ENCODE data around the gene TSPAN8. TPM values are rescaled to one million over a fixed set of nuclear protein-coding genes. Genes with fewer than 3 reads are reported as not detected.

TSPAN8 gene
- total and polyA plus RNA-seq, 4 experiments from 2014 or later = not detected

GRCh38 chr12:71191509-71192196 lies 33.9 kb upstream of the TSPAN8 start:
- intact Hi-C loops (cut with micrococcal nuclease) = no loop called here
- POLR2A ChIA-PET (ENCODE audit: partially characterized antibody) = no interaction called here
- Histone ChIP-seq H3K27ac (ENCODE audit: low read depth, low read length) (no peak overlapping the region), H3K9me3 (ENCODE audit: control insufficient read depth in 1 of 2, low read length in 2 of 2) (no peaks in the 10 kb centered on the region), H3K4me1 (ENCODE audit: insufficient read depth, low read length) (no peaks in the 10 kb centered on the region), H3K27me3 (ENCODE audit: insufficient read depth, low read length) (no peaks in the 10 kb centered on the region), H3K36me3 (ENCODE audit: insufficient read depth, low read length) (no peaks in the 10 kb centered on the region), H3K4me3 (ENCODE audit: low read length in 2 of 2) (no peak overlapping the region)
- no peak overlapping the region for H3K4me3 Mint-ChIP-seq
- no peaks in the 10 kb centered on the region for H3K4me1 Mint-ChIP-seq
- no peaks in the 10 kb centered on the region for H3K36me3 Mint-ChIP-seq
- H3K27me3 Mint-ChIP-seq = no peaks in the 10 kb centered on the region
- CTCF ChIA-PET (ENCODE audit: partially characterized antibody) = no interaction called here
- H3K9me3 Mint-ChIP-seq = peaks cover 0 to 7% (median 0%) of the 10 kb centered on the region in 8 donors
- no peak overlapping the region for H3K27ac Mint-ChIP-seq
- no peak for DNase-seq

GRCh38 chr12:71190822-71191221 lies 33.0 kb upstream of the TSPAN8 start:
- Mint-ChIP-seq H3K36me3 (no peaks in the 10 kb centered on the region), H3K4me3 (no peak overlapping the region), H3K27ac (no peak overlapping the region), H3K27me3 (no peaks in the 10 kb centered on the region), H3K9me3 (peaks cover 0 to 7% (median 0%) of the 10 kb centered on the region in 8 donors), H3K4me1 (no peaks in the 10 kb centered on the region)
- H3K27ac ChIP-seq (ENCODE audit: low read depth, low read length) = no peak overlapping the region
- DNase-seq = no peak
- H3K27me3 ChIP-seq (ENCODE audit: insufficient read depth, low read length) = no peaks in the 10 kb centered on the region
- no peaks in the 10 kb centered on the region for H3K4me1 ChIP-seq (ENCODE audit: insufficient read depth, low read length)
- no peaks in the 10 kb centered on the region for H3K9me3 ChIP-seq (ENCODE audit: control insufficient read depth in 1 of 2, low read length in 2 of 2)
- no peak overlapping the region for H3K4me3 ChIP-seq (ENCODE audit: low read length in 2 of 2)
- CTCF ChIA-PET (ENCODE audit: partially characterized antibody) = no interaction called here
- no peaks in the 10 kb centered on the region for H3K36me3 ChIP-seq (ENCODE audit: insufficient read depth, low read length)
- intact Hi-C loops (cut with micrococcal nuclease) = no loop called here
- POLR2A ChIA-PET (ENCODE audit: partially characterized antibody) = no interaction called here

- Mint-ChIP-seq H3K4me1 (no peaks in the 10 kb centered on the region), H3K36me3 (no peaks in the 10 kb centered on the region), H3K4me3 (no peak overlapping the region), H3K27ac (no peak overlapping the region), H3K27me3 (no peaks in the 10 kb centered on the region), H3K9me3 (peaks cover 0 to 7% (median 0%) of the 10 kb centered on the region in 8 donors)
- H3K4me3 ChIP-seq (ENCODE audit: low read length in 2 of 2) = no peak overlapping the region
- no peaks in the 10 kb centered on the region for H3K9me3 ChIP-seq (ENCODE audit: control insufficient read depth in 1 of 2, low read length in 2 of 2)
- H3K36me3 ChIP-seq (ENCODE audit: insufficient read depth, low read length) = no peaks in the 10 kb centered on the region
- CTCF ChIA-PET (ENCODE audit: partially characterized antibody) = no interaction called here
- H3K4me1 ChIP-seq (ENCODE audit: insufficient read depth, low read length) = no peaks in the 10 kb centered on the region
- no peak overlapping the region for H3K27ac ChIP-seq (ENCODE audit: low read depth, low read length)
- POLR2A ChIA-PET (ENCODE audit: partially characterized antibody) = no interaction called here
- intact Hi-C loops (cut with micrococcal nuclease) = no loop called here
- no peaks in the 10 kb centered on the region for H3K27me3 ChIP-seq (ENCODE audit: insufficient read depth, low read length)
- DNase-seq = no peak
Observed at GRCh38 chr12:71187379-71187778, 29.6 kb upstream of the TSPAN8 start.

DNA sequence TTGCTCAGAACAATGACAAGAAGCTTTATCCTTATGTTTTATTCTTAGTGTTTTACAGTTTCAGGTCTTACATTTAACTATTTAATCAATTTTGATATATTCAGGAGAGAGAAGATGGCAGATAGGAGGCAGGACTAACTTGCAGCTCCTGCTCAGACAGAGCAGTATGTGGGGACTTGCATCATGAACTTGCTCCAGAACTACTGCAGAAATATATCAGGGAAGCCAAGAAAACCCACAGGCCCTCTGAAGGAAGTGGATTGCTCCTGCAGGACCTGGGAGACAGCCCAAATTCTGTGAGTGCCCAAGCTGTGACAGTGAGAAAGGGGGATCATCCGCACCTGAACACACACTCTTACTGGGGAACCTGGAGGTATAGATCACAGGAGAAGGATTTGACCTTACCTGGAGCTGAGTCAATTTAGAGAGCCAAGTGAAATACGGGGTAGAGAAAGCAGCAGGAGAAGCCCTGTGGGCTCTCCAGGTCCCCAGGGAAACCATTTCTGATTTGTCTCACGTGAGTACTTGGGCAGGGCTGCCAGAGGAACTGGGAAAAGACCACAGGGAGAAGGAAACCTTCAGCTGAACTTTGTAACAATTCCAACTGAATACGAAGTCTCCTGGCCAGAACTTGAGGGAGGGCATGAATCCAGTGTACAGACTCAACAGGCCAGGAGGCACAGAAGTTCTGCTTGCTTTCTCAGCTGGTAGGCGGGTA lies 28.9 kb upstream of the TSPAN8 start:
- Mint-ChIP-seq H3K4me1 (no peaks in the 10 kb centered on the region), H3K27me3 (no peaks in the 10 kb centered on the region), H3K27ac (no peak overlapping the region), H3K9me3 (peaks cover 0 to 7% (median 0%) of the 10 kb centered on the region in 8 donors), H3K36me3 (no peaks in the 10 kb centered on the region), H3K4me3 (no peak overlapping the region)
- CTCF ChIA-PET (ENCODE audit: partially characterized antibody) = no interaction called here
- POLR2A ChIA-PET (ENCODE audit: partially characterized antibody) = no interaction called here
- Histone ChIP-seq H3K27ac (ENCODE audit: low read depth, low read length) (no peak overlapping the region), H3K9me3 (ENCODE audit: control insufficient read depth in 1 of 2, low read length in 2 of 2) (no peaks in the 10 kb centered on the region), H3K27me3 (ENCODE audit: insufficient read depth, low read length) (no peaks in the 10 kb centered on the region), H3K4me3 (ENCODE audit: low read length in 2 of 2) (no peak overlapping the region), H3K36me3 (ENCODE audit: insufficient read depth, low read length) (no peaks in the 10 kb centered on the region), H3K4me1 (ENCODE audit: insufficient read depth, low read length) (no peaks in the 10 kb centered on the region)
- no peak for DNase-seq
- intact Hi-C loops (cut with micrococcal nuclease) = no loop called here

DNA sequence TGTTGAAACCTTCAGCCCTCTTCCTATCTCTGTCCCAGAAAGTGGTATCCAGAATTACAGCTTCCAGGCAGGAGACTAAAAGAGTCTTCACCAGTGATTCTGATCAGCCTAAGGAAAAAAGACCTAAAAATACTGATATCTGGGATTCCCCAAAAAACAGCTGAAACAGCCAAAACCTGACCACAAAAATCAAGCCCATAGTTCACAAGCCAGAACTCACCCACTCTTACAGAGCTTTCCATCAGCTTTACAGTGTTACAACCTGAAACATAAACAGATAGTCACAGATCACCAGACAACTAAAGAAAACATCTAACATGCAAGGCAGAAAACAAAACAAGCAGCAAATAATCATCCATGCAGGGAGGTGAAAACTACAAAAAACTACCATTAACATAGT lies 26.0 kb upstream of the TSPAN8 start:
- no peak overlapping the region for H3K4me3 ChIP-seq (ENCODE audit: low read length in 2 of 2)
- no peaks in the 10 kb centered on the region for H3K27me3 Mint-ChIP-seq
- DNase-seq = no peak
- no peaks in the 10 kb centered on the region for H3K9me3 ChIP-seq (ENCODE audit: control insufficient read depth in 1 of 2, low read length in 2 of 2)
- no peaks in the 10 kb centered on the region for H3K36me3 ChIP-seq (ENCODE audit: insufficient read depth, low read length)
- no peak overlapping the region for H3K27ac Mint-ChIP-seq
- H3K4me1 ChIP-seq (ENCODE audit: insufficient read depth, low read length) = no peaks in the 10 kb centered on the region
- POLR2A ChIA-PET (ENCODE audit: partially characterized antibody) = no interaction called here
- intact Hi-C loops (cut with micrococcal nuclease) = no loop called here
- CTCF ChIA-PET (ENCODE audit: partially characterized antibody) = no interaction called here
- H3K27me3 ChIP-seq (ENCODE audit: insufficient read depth, low read length) = no peaks in the 10 kb centered on the region
- peaks cover 0 to 8% (median 3%) of the 10 kb centered on the region in 8 donors for H3K9me3 Mint-ChIP-seq
- no peak overlapping the region for H3K4me3 Mint-ChIP-seq
- no peak overlapping the region for H3K27ac ChIP-seq (ENCODE audit: low read depth, low read length)
- no peaks in the 10 kb centered on the region for H3K36me3 Mint-ChIP-seq
- no peaks in the 10 kb centered on the region for H3K4me1 Mint-ChIP-seq

- Histone ChIP-seq H3K4me3 (ENCODE audit: low read length in 2 of 2) (no peak overlapping the region), H3K27ac (ENCODE audit: low read depth, low read length) (no peak overlapping the region), H3K36me3 (ENCODE audit: insufficient read depth, low read length) (no peaks in the 10 kb centered on the region), H3K4me1 (ENCODE audit: insufficient read depth, low read length) (no peaks in the 10 kb centered on the region), H3K27me3 (ENCODE audit: insufficient read depth, low read length) (no peaks in the 10 kb centered on the region), H3K9me3 (ENCODE audit: control insufficient read depth in 1 of 2, low read length in 2 of 2) (no peaks in the 10 kb centered on the region)
- Mint-ChIP-seq H3K27me3 (no peaks in the 10 kb centered on the region), H3K27ac (no peak overlapping the region), H3K4me1 (no peaks in the 10 kb centered on the region), H3K9me3 (peaks cover 0 to 8% (median 3%) of the 10 kb centered on the region in 8 donors), H3K36me3 (no peaks in the 10 kb centered on the region), H3K4me3 (no peak overlapping the region)
- no peak for DNase-seq
- intact Hi-C loops (cut with micrococcal nuclease) = no loop called here
- ChIA-PET CTCF (ENCODE audit: partially characterized antibody) (no interaction called here), POLR2A (ENCODE audit: partially characterized antibody) (no interaction called here)
Observed at GRCh38 chr12:71183018-71183417, 25.2 kb upstream of the TSPAN8 start.

DNA sequence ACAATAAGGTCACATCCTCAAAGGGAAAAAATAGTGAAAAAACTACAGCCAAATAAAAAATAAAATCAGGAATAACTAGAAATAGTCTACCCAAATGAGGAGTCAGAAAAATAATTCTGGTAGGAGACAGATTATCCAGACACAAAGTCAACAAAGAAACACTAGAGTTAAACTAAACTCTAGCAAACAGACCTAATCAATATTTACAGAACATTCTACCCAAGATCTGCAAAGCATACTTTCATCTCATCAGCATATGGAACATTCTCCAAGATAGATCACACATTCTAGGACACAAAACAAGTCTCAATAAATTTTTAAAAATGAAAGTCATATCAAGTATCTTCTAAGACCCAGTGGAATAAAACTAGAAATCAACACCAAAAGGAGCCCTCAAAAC lies 20.4 kb upstream of the TSPAN8 start:
- Mint-ChIP-seq H3K4me1 (no peaks in the 10 kb centered on the region), H3K27me3 (no peaks in the 10 kb centered on the region)
- intact Hi-C loops (cut with micrococcal nuclease) = no loop called here

More for the DNA sequence above, 20.4 kb upstream of the TSPAN8 start:
- no peak overlapping the region for H3K27ac ChIP-seq (ENCODE audit: low read depth, low read length)
- H3K4me3 ChIP-seq (ENCODE audit: low read length in 2 of 2) = no peak overlapping the region
- no peaks in the 10 kb centered on the region for H3K36me3 ChIP-seq (ENCODE audit: insufficient read depth, low read length)
- peaks cover 0 to 6% (median 5%) of the 10 kb centered on the region in 8 donors for H3K9me3 Mint-ChIP-seq
- H3K9me3 ChIP-seq (ENCODE audit: control insufficient read depth in 1 of 2, low read length in 2 of 2) = no peaks in the 10 kb centered on the region
- no peak overlapping the region for H3K4me3 Mint-ChIP-seq
- ChIA-PET CTCF (ENCODE audit: partially characterized antibody) (no interaction called here), POLR2A (ENCODE audit: partially characterized antibody) (no interaction called here)
- no peaks in the 10 kb centered on the region for H3K27me3 ChIP-seq (ENCODE audit: insufficient read depth, low read length)
- no peaks in the 10 kb centered on the region for H3K36me3 Mint-ChIP-seq
- H3K27ac Mint-ChIP-seq = no peak overlapping the region
- DNase-seq = no peak
- no peaks in the 10 kb centered on the region for H3K4me1 ChIP-seq (ENCODE audit: insufficient read depth, low read length)

Data from CD4-positive, alpha-beta memory T cell (primary cell).